Neuronal stem cell (in vitro differentiated cells): ENCODE results near the gene ETV4.

Experiments
- DNase-seq: peaks from one replicate; pipeline ENCODE4 v3.0.0-alpha.2; 2013; ENCODE audit warnings: low spot score
- H2AFZ ChIP-seq: one replicate; pipeline ENCODE4 v1.6.1; 2013; ENCODE audit warnings: mild to moderate bottlenecking, low read length, inconsistent platforms
- H2AK5ac ChIP-seq: 2 replicates; pipeline ENCODE4 v1.6.1; 2013; ENCODE audit warnings: low read depth, mild to moderate bottlenecking, inconsistent platforms, low read length, moderate library complexity, mixed read lengths
- H2BK120ac ChIP-seq: 2 replicates; pipeline ENCODE4 v1.6.1; 2013; ENCODE audit warnings: low read depth, mild to moderate bottlenecking, inconsistent platforms, low read length, moderate library complexity, mixed read lengths
- H2BK12ac ChIP-seq: one replicate; pipeline ENCODE4 v1.6.1; 2013; ENCODE audit warnings: low read length, inconsistent platforms
- H2BK15ac ChIP-seq: 2 replicates; pipeline ENCODE4 v1.6.1; 2013; ENCODE audit warnings: mild to moderate bottlenecking, low read length, inconsistent platforms, mixed read lengths
- H2BK5ac ChIP-seq: one replicate; pipeline ENCODE4 v1.6.1; 2013; ENCODE audit warnings: inconsistent platforms, mild to moderate bottlenecking, low read length, moderate library complexity
- H3K14ac ChIP-seq: one replicate; pipeline ENCODE4 v1.6.1; 2013; ENCODE audit warnings: low read length, inconsistent platforms
- H3K18ac ChIP-seq: 2 replicates; pipeline ENCODE4 v1.6.1; 2013; ENCODE audit warnings: low read length, inconsistent platforms
- H3K23ac ChIP-seq: 2 replicates; pipeline ENCODE4 v1.6.1; 2013; ENCODE audit warnings: low read depth, mild to moderate bottlenecking, mixed read lengths, low read length, inconsistent platforms; ENCODE audit not compliant: poor library complexity
- H3K27ac ChIP-seq: replicated peaks from 3 replicates; pipeline ENCODE4 v1.5.1; 2013; ENCODE audit warnings: low read length, inconsistent platforms
- H3K27me3 ChIP-seq, 3 experiments: 2 replicates each; pipeline ENCODE4 v1.6.1; 2013; ENCODE audit warnings: low read length in 3 of 3, mild to moderate bottlenecking in 2 of 3, inconsistent platforms in 1 of 3, low read depth in 1 of 3, mixed read lengths in 1 of 3, moderate library complexity in 1 of 3; ENCODE audit not compliant: control insufficient read depth in 3 of 3, insufficient read depth in 3 of 3
- H3K36me3 ChIP-seq, 2 donors: replicated peaks in 1 of 2; 2 replicates each; pipeline ENCODE4 v1.6.1; 2013; ENCODE audit warnings: low read length in 2 of 2; ENCODE audit not compliant: control insufficient read depth in 2 of 2, insufficient read depth in 2 of 2
- H3K4ac ChIP-seq: 2 replicates; pipeline ENCODE4 v1.6.1; 2013; ENCODE audit warnings: inconsistent platforms, mild to moderate bottlenecking, low read length, moderate library complexity
- H3K4me1 ChIP-seq, 2 donors: 1 replicate in 1 of 2; 2 replicates in 1 of 2; pipeline ENCODE4 v1.6.1; 2013; ENCODE audit warnings: low read length in 2 of 2, low read depth in 1 of 2; ENCODE audit not compliant: control insufficient read depth in 2 of 2, insufficient read depth in 1 of 2
- H3K4me2 ChIP-seq: one replicate; pipeline ENCODE4 v1.6.1; 2013; ENCODE audit warnings: mild to moderate bottlenecking, low read length, inconsistent platforms; ENCODE audit not compliant: insufficient read depth, poor library complexity, severe bottlenecking
- H3K4me3 ChIP-seq, 2 donors: 2 replicates each; pipeline ENCODE4 v1.5.1; 2013; ENCODE audit warnings: low read length in 2 of 2, mild to moderate bottlenecking in 2 of 2, inconsistent platforms in 1 of 2, moderate library complexity in 1 of 2
- H3K79me1 ChIP-seq: one replicate; pipeline ENCODE4 v1.6.1; 2013; ENCODE audit warnings: low read depth, mild to moderate bottlenecking, inconsistent platforms, low read length, moderate library complexity
- H3K9ac ChIP-seq: one replicate; pipeline ENCODE4 v1.6.1; 2013; ENCODE audit warnings: mild to moderate bottlenecking, low read depth, low read length, inconsistent platforms; ENCODE audit not compliant: poor library complexity
- H3K9me3 ChIP-seq, 2 donors: replicated peaks in 1 of 2; 2 replicates each; pipeline versions ENCODE3 to v1.6.1; 2013; ENCODE audit warnings: low read length in 2 of 2, mild to moderate bottlenecking in 2 of 2, inconsistent platforms in 1 of 2, low read depth in 1 of 2, mixed read lengths in 1 of 2, moderate library complexity in 1 of 2; ENCODE audit not compliant: control insufficient read depth in 2 of 2, insufficient read depth in 1 of 2
- H4K8ac ChIP-seq: one replicate; pipeline ENCODE4 v1.6.1; 2013; ENCODE audit warnings: low read depth, mild to moderate bottlenecking, inconsistent platforms, low read length, moderate library complexity
- H4K91ac ChIP-seq: one replicate; pipeline ENCODE4 v1.6.1; 2013; ENCODE audit warnings: low read length, low read depth, mild to moderate bottlenecking, inconsistent platforms; ENCODE audit not compliant: poor library complexity
- WGBS, 2 donors: extraction: QIAGEN DNeasy Blood & Tissue Kit; methylation state at CpG; one replicate each; pipeline ENCODE4 v1.1.7; 2013; ENCODE audit warnings: missing lambda C conversion rate in 2 of 2, mixed read lengths in 1 of 2; ENCODE audit not compliant: insufficient read length in 2 of 2, insufficient replicate concordance in 1 of 2; ENCODE audit errors: extremely low coverage in 2 of 2; 5-methylcytosine and 5-hydroxymethylcytosine counted together

The ETV4 gene

DNA sequence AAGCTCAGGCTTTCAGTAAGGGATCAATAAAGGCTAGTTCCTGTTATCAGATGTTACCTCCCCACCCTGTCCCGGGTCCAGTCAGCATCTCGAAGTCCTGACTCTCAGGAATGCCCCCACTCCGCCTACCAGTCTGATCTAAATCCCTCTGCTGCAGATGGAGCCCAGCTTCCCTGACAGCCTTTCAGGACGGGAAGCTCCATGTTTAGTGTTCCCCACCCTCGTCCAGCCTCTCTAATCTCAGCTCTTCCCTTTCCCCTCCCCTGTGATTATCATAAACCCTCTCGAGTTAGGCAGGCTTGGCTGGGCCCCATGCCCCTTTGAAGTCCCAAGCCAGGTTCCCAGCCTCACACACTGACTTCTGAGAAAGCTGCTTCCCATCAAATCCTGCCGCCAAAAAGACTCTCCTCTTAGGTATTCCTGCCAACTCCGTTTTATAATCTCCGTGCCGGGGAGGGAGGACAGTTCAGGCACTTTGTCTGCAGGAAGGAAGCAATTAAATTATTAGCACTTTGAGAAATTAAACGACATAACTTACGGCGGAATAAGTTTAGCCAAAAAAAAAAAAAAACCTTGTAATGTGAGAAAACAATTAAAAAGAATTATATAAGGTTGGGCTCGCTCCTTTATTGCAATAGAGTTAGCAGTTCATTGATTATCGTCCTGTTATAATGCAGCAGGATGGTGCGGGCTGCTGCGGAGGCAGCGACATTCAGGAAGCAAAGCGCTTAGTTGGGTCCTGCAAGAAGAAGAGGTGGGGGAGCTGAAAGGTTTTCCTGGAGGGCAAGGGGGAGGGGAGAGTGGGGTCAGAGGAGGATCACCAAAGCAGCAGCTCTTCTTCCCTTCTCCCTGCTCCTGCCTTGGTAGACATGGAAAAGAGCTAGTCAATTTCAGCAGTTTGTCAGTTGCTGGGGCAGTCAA, 16.8 kb upstream of the ETV4 start:
- H3K27me3 ChIP-seq, result peaks cover 0 to 18% (median 0%) of the 10 kb centered on the region in 3 experiments
- H3K4me1 ChIP-seq, result peaks cover 14 to 15% of the 10 kb centered on the region in 2 donors
- H2BK12ac ChIP-seq, result no peak overlapping the region
- H3K4me2 ChIP-seq, result no peak overlapping the region
- WGBS, 2 donors, result no CpG with 5 or more reads among the region's 19 CpGs
- no peak overlapping the region for H3K9ac ChIP-seq
- H4K8ac ChIP-seq, result no peak overlapping the region
- H2BK5ac ChIP-seq, result no peak overlapping the region
- no peak overlapping the region for H3K18ac ChIP-seq
- H2BK15ac ChIP-seq, result no peak overlapping the region
- no peaks in the 10 kb centered on the region for H3K79me1 ChIP-seq
- no peak overlapping the region for H3K4me3 ChIP-seq
- H3K27ac ChIP-seq, result no peak overlapping the region
- no peak overlapping the region for H2BK120ac ChIP-seq
- no peak overlapping the region for H3K4ac ChIP-seq
- H2AK5ac ChIP-seq, result no peak overlapping the region
- H3K14ac ChIP-seq, result no peak overlapping the region
- H3K23ac ChIP-seq, result no peak overlapping the region
- no peaks in the 10 kb centered on the region for H3K9me3 ChIP-seq
- H2AFZ ChIP-seq, result peak overlapping the region; percentile 66
- no peak overlapping the region for H4K91ac ChIP-seq
- DNase-seq, result no peak
- no peaks in the 10 kb centered on the region for H3K36me3 ChIP-seq

DNA sequence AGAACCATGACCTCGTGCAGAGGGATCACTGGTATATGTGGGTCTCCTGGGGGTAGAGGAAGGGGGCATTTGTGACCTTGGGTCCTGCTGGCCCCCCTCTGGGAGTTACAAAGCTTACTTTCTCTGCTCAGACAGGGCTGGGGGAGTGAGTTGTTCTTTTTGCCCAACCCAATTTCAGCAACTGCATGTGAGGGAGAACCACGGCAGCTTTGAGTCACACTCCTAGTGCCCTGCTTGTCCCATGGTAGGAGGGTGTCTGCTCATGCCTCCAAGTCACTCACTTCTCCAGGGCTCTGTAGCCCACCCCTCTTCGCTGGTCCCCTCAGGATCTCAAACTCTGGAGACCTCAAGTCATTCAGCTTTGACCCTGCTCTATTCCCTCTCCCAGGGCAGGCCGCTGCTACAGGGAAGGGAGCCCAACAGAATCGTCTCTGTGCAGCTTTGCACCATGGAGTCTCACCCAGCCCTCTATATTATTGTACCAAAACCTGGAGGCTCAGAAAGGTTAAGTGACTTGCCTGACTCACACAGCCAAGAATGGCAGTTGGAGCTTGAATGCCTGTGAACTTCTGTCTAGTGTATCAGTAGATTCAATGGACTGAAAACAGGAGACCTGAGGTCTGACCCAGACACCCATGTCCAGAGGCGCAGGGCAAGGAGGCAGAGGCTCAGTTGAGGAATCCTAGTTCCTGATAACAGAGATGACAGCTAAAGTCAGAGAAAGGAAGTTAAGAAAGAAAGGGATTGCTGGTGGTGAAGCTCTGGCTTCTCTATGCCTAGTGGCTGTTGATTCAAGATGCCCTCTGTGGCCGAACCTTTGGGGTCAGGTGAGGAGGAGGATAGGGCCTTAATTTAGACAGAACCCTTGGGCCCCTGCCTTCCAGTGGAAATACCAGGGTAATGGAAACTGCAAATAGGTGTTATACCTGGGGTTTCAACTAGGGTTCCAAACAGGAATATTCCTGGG, 14.6 kb upstream of the ETV4 start:
- H3K79me1 ChIP-seq, result no peaks in the 10 kb centered on the region
- H3K14ac ChIP-seq, result no peak overlapping the region
- H3K27me3 ChIP-seq, result peaks cover 0 to 18% (median 0%) of the 10 kb centered on the region in 3 experiments
- H3K9ac ChIP-seq, result no peak overlapping the region
- no peak overlapping the region for H2AK5ac ChIP-seq
- H3K18ac ChIP-seq, result no peak overlapping the region
- no peaks in the 10 kb centered on the region for H3K9me3 ChIP-seq
- H2AFZ ChIP-seq, result no peak overlapping the region
- no peak overlapping the region for H3K27ac ChIP-seq
- no CpG with 5 or more reads among the region's 7 CpGs for WGBS, 2 donors
- H2BK120ac ChIP-seq, result no peak overlapping the region
- H2BK15ac ChIP-seq, result peak overlapping the region; percentile 35
- H3K4me1 ChIP-seq, result peaks cover 15% of the 10 kb centered on the region in 2 donors
- no peaks in the 10 kb centered on the region for H3K36me3 ChIP-seq
- H3K4me3 ChIP-seq, result no peak overlapping the region
- no peak overlapping the region for H3K23ac ChIP-seq
- no peak overlapping the region for H2BK5ac ChIP-seq
- DNase-seq, result no peak
- H4K91ac ChIP-seq, result no peak overlapping the region
- no peak overlapping the region for H3K4me2 ChIP-seq
- no peak overlapping the region for H4K8ac ChIP-seq
- no peak overlapping the region for H3K4ac ChIP-seq
- no peak overlapping the region for H2BK12ac ChIP-seq

DNA sequence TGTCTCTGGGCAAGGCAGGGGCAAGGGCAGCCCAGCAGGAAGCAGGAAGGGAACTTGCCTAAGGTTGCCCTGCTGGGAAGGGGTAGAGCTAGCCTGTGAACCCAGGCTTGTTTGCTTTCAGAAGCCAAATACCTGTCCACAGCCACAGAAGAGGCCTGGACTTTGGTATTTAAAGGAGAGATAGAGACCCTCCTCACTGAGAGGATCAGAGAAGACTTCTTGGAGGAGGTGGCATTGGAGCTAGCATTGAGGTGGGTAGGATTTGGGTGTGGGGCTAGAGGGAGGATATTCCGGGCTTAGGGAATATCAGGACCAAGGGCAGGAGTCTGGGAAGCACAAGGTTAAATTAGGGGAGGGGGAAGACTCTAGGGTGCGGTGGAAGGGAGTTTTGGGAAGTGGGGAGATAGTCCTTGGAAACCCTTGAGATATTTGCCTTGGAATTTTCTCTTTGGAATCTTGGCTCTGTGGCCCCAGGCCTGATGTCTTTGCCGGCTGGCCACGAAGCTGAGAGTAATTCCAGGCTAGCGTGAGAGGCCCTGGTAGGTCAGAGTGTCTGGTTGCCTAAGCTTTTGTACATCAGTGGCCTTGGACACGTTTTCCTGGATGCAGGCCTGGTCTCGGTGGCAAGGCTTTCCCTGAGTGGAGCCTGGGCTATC, 13.1 kb upstream of the ETV4 start:
- H3K14ac ChIP-seq, result no peak overlapping the region
- no peak overlapping the region for H3K4ac ChIP-seq
- no peak overlapping the region for H2BK15ac ChIP-seq
- no peak overlapping the region for H2AK5ac ChIP-seq
- peaks cover 18 to 20% of the 10 kb centered on the region in 2 donors for H3K4me1 ChIP-seq
- no peak overlapping the region for H3K23ac ChIP-seq
- no peak overlapping the region for H3K4me2 ChIP-seq
- no peak for DNase-seq
- no peak overlapping the region for H2BK120ac ChIP-seq
- no peak overlapping the region for H2BK5ac ChIP-seq
- H4K91ac ChIP-seq, result no peak overlapping the region
- no peak overlapping the region for H2AFZ ChIP-seq
- no peak overlapping the region for H4K8ac ChIP-seq
- no peaks in the 10 kb centered on the region for H3K36me3 ChIP-seq
- no peak overlapping the region for H3K9ac ChIP-seq
- peaks cover 0 to 15% (median 0%) of the 10 kb centered on the region in 3 experiments for H3K27me3 ChIP-seq
- H3K9me3 ChIP-seq, result no peaks in the 10 kb centered on the region
- H3K79me1 ChIP-seq, result no peaks in the 10 kb centered on the region
- no CpG with 5 or more reads among the region's 7 CpGs for WGBS, 2 donors
- no peak overlapping the region for H3K4me3 ChIP-seq
- no peak overlapping the region for H3K27ac ChIP-seq
- peak overlapping the region; percentile 15 for H3K18ac ChIP-seq
- H2BK12ac ChIP-seq, result no peak overlapping the region
